Heart left ventricle (tissue), 13 donors: ENCODE data around the gene MYO7A.

Experiments used
- CTCF ChIP-seq, 12 donors: fragments of 200-600 bp; sonication (generic) in 4 of 12; IDR thresholded peaks; one replicate each; pipeline versions ENCODE4 v1.5.0 to v1.8.0; 2018 to 2022; ENCODE audit warnings: antibody characterized with exemption in 12 of 12, mild to moderate bottlenecking in 5 of 12
- POLR2A ChIP-seq, 2 donors: fragments of 450-650 bp; IDR thresholded peaks; one replicate each; pipeline ENCODE4 v1.6.1; 2017; ENCODE audit warnings: antibody characterized with exemption in 2 of 2, mild to moderate bottlenecking in 2 of 2, moderate library complexity in 2 of 2
- donor health status: ischemic (EF 13 %, LVEDD 7.1; RV severe dilation, severe dysfunction).
- donor health status: DM: no; HTN: yes; CAD: no.
- donor health status: DM: no; HTN: no; CAD: no.
- donor health status: ischemic (EF 25% LVEDD 6.9; RV normal size, moderate dysfunction).
- donor health status: ischemic (EF 25% LVEDD 5.7; RV mildly dilated, moderate dysfunction).
- donor health status: ischemic (EF 35%, LVEDD 5.7; RV mildly dilated, moderate dysfunction).
- donor health status: nonischemic (EF 11% LVEDD 7.7; RV severe dilation, severe dysfunction).
- donor health status: DM: yes; HTN: yes; CAD: no.
- donor health status: PGD.
- donor health status: ischemic (EF 29% LVEDD 5.4; RV normal size, mild dysfunction).
- donor health status: nonischemic (EF 23%, LVEDD 6.1; RV moderate dilation, normal function).

GRCh38 chr11:77111946-77112345 is 16.1 kb upstream of the MYO7A start:
- TF ChIP-seq CTCF (IDR thresholded peaks at IDR 0.05), result no peak
- no peak for TF ChIP-seq POLR2A (IDR thresholded peaks at IDR 0.05)
